SK-N-MC (cell line): ENCODE measurements around the gene BTG2.

ENCODE experiments used
- EZH2 ChIP-seq: fragments of 200-600 bp; sonication (generic); IDR thresholded peaks from one replicate; pipeline ENCODE4 v1.6.1; 2017; ENCODE audit warnings: antibody characterized with exemption
- FOXP2 ChIP-seq: optimal IDR thresholded peaks from 2 replicates; pipeline ENCODE3; 2011; ENCODE audit warnings: mild to moderate bottlenecking, moderate library complexity; ENCODE audit not compliant: insufficient read depth; ENCODE audit errors: extremely low read length, control extremely low read depth
- POLR2AphosphoS5 ChIP-seq: IDR thresholded peaks from 2 replicates; pipeline ENCODE4 v1.6.1; 2012; ENCODE audit warnings: mild to moderate bottlenecking, low read depth, low read length, borderline replicate concordance

GRCh38 chr1:203335503-203335902, 30.2 kb downstream of the BTG2 start:
- TF ChIP-seq EZH2 (no peak), POLR2AphosphoS5 (no peak), FOXP2 (no peak)
